Upper lobe of right lung (tissue), 1 donor: ENCODE results near the gene TBK1. TPM values are rescaled to one million over a fixed set of nuclear protein-coding genes. Genes with fewer than 3 reads are reported as not detected.

Experiments
- ATAC-seq: fragments of 200-7000 bp; cut with Tn5 transposase; one replicate; pipeline ENCODE4 v1.9.1; 2020; ENCODE audit warnings: mild to moderate bottlenecking, moderate library complexity
- DNase-seq: peaks from one replicate; pipeline ENCODE4 v3.0.0-alpha.2; 2020
- H3K27ac ChIP-seq: fragments of 200-600 bp; one replicate; pipeline ENCODE4 v1.8.0; 2022
- H3K27me3 ChIP-seq: fragments of 200-600 bp; one replicate; pipeline ENCODE4 v1.8.0; 2022; ENCODE audit warnings: mild to moderate bottlenecking
- H3K36me3 ChIP-seq: fragments of 200-600 bp; one replicate; pipeline ENCODE4 v1.8.0; 2022
- H3K4me1 ChIP-seq: fragments of 200-600 bp; one replicate; pipeline ENCODE4 v1.8.0; 2022
- H3K4me3 ChIP-seq: fragments of 200-600 bp; one replicate; pipeline ENCODE4 v1.8.0; 2022; ENCODE audit warnings: mild to moderate bottlenecking
- H3K9me3 ChIP-seq: fragments of 200-600 bp; one replicate; pipeline ENCODE4 v1.8.0; 2022
- CTCF ChIP-seq: fragments of 200-600 bp; IDR thresholded peaks from one replicate; pipeline ENCODE4 v1.8.0; 2022; ENCODE audit warnings: antibody characterized with exemption
- intact Hi-C: fragments of 100-400 bp; cut with DNase I; formaldehyde crosslinking; loops from one replicate; pipeline ENCODE4 v1.11.0; 2022
- total RNA-seq: library from RNA; stranded (reverse); fragmentation: NEBNext Ultra II Directional; extraction: Animal tissue kit (Norgen Biotek cat#: 25700); gene quantifications from one replicate; pipeline ENCODE4 v1.2.1, GENCODE V29; 2021
- donor health status: DM: no; HTN: yes; CAD: no; lungs with severe emphysema.

Gene TBK1
- total RNA-seq, 1 donor from 2014 or later, result 28.2 TPM

GRCh38 chr12:64419696-64420095 is 32.2 kb upstream of the TBK1 start:
- ATAC-seq, result no peak
- H3K4me3 ChIP-seq, result no peak overlapping the region
- TF ChIP-seq CTCF, result no peak
- H3K27me3 ChIP-seq, result no peaks in the 10 kb centered on the region
- intact Hi-C loops, result no loop called here
- H3K36me3 ChIP-seq, result peaks cover 95% of the 10 kb centered on the region
- no peaks in the 10 kb centered on the region for H3K9me3 ChIP-seq
- no peak for DNase-seq
- no peak overlapping the region for H3K27ac ChIP-seq
- H3K4me1 ChIP-seq, result no peaks in the 10 kb centered on the region

- intact Hi-C loops, result no loop called here
Measured at GRCh38 chr12:64427988-64428387, 23.9 kb upstream of the TBK1 start.

GRCh38 chr12:64428956-64429355 is 23.0 kb upstream of the TBK1 start:
- no peak for ATAC-seq
- H3K27me3 ChIP-seq, result no peaks in the 10 kb centered on the region
- no peak for TF ChIP-seq CTCF
- no peaks in the 10 kb centered on the region for H3K9me3 ChIP-seq
- H3K36me3 ChIP-seq, result peaks cover 100% of the 10 kb centered on the region
- DNase-seq, result no peak
- H3K27ac ChIP-seq, result no peak overlapping the region
- H3K4me3 ChIP-seq, result no peak overlapping the region
- intact Hi-C loops, result no loop called here
- no peaks in the 10 kb centered on the region for H3K4me1 ChIP-seq

More at GRCh38 chr12:64427988-64428387, 23.9 kb upstream of the TBK1 start:
- DNase-seq (no peak), ATAC-seq (no peak)
- Histone ChIP-seq H3K36me3 (peaks cover 98% of the 10 kb centered on the region), H3K4me3 (no peak overlapping the region), H3K9me3 (no peaks in the 10 kb centered on the region), H3K27me3 (no peaks in the 10 kb centered on the region), H3K27ac (no peak overlapping the region), H3K4me1 (no peaks in the 10 kb centered on the region)
- no peak for TF ChIP-seq CTCF

GRCh38 chr12:64430886-64431285 is 21.0 kb upstream of the TBK1 start:
- ATAC-seq (no peak), DNase-seq (no peak)
- Histone ChIP-seq H3K4me3 (no peak overlapping the region), H3K36me3 (peaks cover 100% of the 10 kb centered on the region), H3K9me3 (no peaks in the 10 kb centered on the region), H3K27me3 (no peaks in the 10 kb centered on the region), H3K4me1 (no peaks in the 10 kb centered on the region), H3K27ac (no peak overlapping the region)
- intact Hi-C loops, result no loop called here
- TF ChIP-seq CTCF, result no peak

- H3K4me1 ChIP-seq, result no peaks in the 10 kb centered on the region
- no peak for DNase-seq
- H3K27ac ChIP-seq, result no peak overlapping the region
- no peak for ATAC-seq
- H3K4me3 ChIP-seq, result no peak overlapping the region
- TF ChIP-seq CTCF, result no peak
- H3K9me3 ChIP-seq, result no peaks in the 10 kb centered on the region
- intact Hi-C loops, result no loop called here
- H3K36me3 ChIP-seq, result peaks cover 100% of the 10 kb centered on the region
- no peaks in the 10 kb centered on the region for H3K27me3 ChIP-seq
Measured at GRCh38 chr12:64431791-64432190, 20.1 kb upstream of the TBK1 start.

GRCh38 chr12:64433915-64434314 is 18.0 kb upstream of the TBK1 start:
- peaks cover 98% of the 10 kb centered on the region for H3K36me3 ChIP-seq
- ATAC-seq, result no peak
- H3K4me1 ChIP-seq, result no peaks in the 10 kb centered on the region
- no peak for TF ChIP-seq CTCF
- no peak overlapping the region for H3K4me3 ChIP-seq
- DNase-seq, result no peak
- intact Hi-C loops, result no loop called here
- no peak overlapping the region for H3K27ac ChIP-seq
- H3K9me3 ChIP-seq, result no peaks in the 10 kb centered on the region
- H3K27me3 ChIP-seq, result no peaks in the 10 kb centered on the region
